Stimulated activated CD4-positive, alpha-beta T cell treated with anti-CD3 and anti-CD28 coated beads, TNF-alpha, amount 100 ng/mL, for 24 hours (primary cell): ENCODE measurements around the gene KIAA1671.

Experiments
- DNase-seq, 3 experiments: peaks; one replicate each; pipeline ENCODE4 v3.0.0-alpha.2; 2020; ENCODE audit warnings: low read depth in 3 of 3

KIAA1671 gene

DNA sequence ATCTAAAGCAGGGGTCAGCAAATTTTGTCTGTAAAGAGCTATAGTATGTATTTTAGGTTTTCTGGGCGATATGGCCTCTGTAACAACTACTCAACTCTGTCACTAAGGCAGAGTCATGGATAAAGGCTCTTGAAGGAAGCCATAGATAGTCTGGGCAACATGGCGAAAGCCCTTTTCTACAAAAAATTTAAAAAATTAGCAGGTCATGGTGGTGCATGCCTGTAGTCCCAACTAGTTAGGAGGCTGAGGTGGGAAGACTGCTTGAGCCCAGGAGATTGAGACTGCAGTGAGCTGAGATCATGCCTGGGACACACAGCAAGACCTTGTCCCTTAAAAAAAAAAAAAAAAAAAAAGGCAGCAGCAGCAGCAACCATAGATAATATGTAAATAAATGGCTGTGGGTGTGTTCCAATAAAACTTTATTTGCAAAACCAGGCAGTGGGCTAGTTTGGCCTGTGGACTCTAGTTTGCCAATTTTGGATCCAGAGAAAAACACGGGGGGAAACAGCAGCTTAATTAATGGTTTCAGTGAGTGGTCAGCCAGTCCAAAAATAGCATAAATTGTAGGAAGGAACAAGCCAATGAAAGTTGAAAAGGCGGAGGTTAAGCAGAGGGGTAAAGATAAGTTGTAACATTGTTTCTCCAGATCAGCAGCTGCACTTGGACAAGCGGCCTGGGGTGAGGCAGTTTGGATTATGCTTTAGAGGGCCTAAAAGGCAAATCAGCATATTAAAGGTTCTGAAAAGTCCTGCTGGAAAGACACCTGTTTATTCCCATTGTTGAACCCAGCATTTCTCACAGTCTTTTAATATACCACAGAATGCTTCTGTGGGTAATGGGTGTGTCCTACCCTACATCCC is 62.6 kb downstream of the KIAA1671 start:
- no peak for DNase-seq

DNA sequence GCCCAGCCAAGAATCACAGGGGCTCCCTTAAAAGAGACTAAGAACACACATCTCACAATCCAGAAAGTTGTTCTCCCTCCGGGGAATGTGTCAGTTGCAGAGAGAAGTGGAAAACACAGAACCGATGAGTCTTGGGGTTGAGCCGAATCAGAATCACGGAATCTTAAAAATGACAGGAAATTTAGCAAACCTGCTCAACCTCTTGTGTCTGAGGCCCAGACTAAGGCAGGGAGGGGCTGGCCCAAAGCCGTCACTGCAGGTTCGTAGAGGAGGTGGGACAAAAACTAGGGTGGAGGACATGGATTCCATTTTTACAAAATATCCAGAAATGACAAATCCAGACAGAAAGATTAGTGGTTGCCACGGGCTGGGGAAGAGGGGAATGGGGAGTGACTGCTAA is 63.8 kb downstream of the KIAA1671 start:
- no peak for DNase-seq

DNA sequence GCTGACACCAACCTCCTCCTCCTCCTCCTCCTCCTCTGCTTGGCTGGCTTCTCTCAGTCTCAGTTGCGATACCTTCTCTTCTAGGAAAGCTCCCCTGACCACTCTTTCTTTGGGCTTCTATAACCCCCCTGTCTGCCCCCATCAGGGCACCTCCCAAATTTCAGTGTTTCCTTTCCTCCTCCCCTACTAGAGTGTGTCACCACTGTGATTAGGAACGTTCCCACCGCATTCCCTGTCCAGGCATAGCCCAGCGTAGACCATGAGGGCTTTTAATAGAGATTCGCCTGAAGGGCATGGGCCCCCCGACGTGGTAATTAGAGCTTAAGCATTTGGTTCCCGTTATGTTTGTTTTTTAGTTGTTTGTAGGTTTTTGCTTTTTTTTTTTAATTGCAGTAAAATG is 65.5 kb downstream of the KIAA1671 start:
- no peak for DNase-seq

DNA sequence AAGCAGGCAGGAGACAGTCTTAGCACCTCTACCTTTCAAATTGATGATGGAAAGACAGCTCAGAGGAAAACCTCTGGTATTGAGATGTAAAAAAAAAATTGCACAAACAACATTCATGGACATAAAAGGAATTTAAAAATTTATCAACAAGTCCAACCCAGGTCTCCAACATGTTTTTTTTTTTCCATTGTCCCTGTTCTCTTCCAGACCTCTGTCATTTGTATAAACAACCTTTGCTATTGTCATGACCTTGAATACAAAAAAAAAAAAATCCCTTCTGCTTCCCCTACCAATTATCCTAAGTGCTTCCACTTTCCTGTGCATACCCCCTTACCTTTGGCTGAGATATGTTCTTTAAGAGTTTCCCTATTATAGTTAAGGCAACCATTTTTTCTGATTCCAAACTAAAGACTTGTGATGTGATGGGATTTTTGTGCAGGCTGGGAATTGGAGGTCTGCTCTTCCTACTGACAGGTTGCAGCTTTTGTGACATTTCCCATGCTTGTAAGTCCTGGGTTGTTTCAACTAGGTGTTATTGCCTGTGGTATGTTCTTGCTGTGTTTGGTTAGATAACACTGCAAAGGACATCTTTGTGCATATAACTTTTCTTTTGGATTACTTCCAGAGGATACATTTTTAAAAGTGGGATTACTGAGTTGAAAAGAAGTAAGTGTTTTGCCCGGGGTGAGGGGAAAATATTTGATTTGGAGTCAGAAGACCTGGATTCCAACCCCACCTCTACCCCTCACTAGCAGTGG is 67.1 kb downstream of the KIAA1671 start:
- no peak for DNase-seq

DNA sequence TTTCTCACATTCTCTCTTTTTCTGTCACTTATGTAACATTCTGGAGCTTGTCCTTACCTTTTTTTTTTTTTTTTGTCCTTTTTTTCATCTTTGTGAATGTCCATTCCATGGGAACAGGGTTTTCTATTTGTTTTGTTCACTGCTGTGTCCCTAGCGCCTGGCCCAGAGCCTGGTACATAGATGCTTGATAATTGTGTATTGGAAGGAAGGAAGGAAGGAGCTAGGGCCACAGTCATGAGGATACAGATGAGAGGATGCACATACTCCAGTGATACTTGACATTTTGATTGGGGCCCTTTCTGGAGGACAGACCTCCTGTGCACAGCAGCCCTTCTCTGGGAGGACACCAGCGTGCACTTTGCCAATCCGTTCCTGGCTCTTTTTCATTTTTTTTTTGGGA is 68.9 kb downstream of the KIAA1671 start:
- DNase-seq = no peak

DNA sequence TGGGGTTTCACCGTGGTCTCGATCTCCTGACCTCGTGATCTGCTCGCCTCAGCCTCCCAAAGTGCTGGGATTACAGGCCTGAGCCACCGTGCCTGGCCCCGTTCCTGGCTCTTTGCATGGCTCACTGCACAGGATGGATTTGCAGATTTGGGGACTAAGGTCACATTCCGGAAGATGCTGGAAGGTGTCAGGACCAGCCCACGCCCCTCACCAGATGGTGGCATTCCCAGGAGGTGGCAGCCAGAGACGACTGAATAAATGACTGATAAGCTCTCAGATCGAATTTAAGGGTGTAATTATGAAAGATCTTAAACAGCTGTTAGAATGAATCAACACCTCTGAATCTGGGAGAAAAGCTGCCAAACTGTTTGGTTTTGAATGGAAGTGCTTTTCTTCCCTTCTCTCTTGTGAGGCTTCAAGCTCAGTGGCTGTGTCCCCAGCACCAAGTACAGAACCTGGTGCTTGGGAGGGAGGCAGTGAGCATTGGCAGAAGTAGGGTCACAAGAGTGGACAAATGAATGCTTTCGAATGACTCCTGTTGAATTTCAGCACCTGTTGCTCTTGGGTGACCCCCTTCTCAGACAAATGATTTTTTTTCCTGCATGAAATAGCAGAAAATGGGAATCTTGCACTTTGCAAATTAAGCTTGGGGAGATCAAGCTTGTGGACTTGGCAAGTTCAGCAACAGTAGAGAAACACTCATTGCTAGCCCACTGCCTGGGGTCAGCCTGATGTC is 69.6 kb downstream of the KIAA1671 start:
- DNase-seq = no peak

DNA sequence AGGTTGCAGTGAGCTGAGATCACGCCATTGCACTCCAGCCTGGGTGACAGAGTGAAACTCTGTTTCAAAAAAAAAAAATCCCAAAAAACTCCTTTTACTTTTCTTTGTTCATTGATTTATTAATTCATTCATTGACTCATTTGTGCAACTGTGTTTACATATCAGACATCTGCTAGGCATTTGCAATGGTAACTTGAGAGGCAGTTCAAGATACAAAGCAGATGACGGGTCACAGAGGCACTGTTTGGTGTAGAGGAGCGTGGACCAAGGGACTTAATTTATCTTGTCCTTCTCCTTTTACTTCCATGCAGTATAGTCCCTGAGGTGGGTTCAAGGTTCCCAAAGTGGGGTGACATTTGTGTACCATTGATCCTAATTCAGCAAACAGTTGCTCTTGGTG is 71.4 kb downstream of the KIAA1671 start:
- DNase-seq = no peak

DNA sequence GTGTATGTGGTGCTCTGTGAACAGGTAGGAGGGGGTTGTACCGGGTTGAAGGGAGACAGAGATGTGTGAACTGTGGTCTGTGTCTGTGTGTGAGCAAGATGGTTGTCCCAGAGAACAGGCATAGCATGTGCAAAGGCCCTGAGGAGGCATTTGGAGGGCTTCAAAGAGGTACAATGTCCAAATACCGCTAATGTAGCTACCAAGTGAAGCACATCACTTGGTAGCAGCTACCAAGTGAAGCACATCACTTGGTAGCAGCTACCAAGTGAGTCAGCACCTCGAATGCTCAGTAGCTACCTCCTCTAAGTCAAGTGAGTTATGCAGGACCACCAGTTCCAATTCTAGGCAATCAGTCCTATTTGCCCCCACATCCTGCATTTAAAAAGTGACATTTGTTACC is 72.4 kb downstream of the KIAA1671 start:
- no peak for DNase-seq

DNA sequence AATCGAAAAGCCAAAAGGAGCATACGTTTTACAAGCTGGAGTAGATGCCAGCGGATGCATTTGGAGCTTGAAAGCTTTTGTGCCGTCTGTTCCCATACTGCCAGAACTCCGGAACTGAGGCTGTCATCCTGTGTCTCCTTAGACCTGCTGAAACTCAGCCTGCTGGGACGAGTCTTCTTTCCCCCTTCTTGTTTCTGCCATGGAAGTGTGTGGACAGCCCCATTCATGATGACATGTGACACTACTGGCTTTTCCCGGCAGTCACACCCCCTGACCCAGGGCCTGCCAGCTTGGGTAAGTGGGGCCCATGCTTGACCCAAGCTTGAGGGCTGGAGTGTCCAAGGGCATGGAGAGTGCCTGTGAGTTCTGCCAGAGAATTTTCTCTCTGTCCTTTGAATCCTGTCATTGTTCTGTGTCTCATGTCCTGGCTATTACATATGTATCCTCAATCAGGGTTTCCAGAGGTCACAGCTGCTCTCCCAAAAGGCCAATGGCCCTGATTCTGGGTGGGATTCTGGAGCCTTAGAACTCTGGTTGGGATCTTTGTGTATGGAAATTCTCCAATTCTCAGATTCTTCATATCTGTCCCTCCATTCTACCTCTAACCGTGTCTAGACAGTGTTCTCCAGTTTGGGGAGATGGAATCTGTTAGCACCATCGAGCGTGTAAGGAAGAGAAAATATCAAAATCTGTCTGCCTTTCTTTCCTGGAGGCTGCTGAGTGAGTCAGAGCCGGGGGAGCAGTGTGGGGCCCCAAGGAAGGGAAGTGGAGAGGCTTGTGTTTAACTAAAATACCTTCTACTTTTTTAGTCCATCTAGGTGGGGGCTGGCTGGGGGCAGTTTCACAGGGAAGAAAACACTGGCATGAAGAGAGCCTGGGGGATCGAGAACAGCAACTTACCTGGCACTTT is 73.2 kb downstream of the KIAA1671 start:
- DNase-seq = no peak

DNA sequence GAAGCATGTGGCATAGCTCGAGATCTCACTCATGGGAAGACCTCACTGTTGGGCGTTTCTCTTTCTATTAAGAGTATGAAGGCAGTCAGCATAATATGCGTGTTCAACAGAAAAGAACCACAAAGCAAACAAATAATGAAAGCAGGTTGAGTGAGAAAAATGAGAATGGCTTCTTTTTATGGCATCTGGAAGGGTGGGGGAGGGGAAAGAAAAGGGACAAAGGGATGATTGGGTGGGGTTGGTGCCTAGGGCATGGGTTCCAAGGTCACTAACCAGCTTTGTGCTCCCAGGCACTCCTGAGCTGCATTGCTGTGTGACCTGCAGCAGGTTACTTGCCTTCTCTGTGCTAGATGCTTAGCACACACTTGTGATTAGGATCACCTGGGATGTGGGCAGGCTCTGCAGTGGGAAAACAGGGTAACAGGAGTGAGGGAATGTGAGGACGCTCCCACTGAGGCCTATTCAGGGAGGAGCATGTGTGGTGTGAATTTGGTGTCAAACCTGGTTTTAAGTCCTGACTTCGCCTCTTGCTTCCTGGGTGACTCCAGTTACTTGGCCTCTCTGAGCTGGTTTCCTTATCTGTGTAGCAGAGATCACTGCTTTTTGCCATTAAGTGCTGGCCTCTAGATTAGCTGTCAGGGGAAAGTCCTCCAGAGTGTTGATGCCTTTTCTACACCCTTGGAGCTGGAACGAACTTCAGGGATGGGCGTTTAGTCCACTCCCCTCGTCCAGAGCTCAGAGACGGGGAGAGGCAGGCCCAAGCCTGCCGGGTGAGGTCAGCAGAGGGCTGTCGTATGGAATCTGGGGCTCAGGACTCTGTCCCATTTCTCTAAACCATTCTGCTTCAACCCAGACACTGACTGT is 74.8 kb downstream of the KIAA1671 start:
- no peak for DNase-seq

DNA sequence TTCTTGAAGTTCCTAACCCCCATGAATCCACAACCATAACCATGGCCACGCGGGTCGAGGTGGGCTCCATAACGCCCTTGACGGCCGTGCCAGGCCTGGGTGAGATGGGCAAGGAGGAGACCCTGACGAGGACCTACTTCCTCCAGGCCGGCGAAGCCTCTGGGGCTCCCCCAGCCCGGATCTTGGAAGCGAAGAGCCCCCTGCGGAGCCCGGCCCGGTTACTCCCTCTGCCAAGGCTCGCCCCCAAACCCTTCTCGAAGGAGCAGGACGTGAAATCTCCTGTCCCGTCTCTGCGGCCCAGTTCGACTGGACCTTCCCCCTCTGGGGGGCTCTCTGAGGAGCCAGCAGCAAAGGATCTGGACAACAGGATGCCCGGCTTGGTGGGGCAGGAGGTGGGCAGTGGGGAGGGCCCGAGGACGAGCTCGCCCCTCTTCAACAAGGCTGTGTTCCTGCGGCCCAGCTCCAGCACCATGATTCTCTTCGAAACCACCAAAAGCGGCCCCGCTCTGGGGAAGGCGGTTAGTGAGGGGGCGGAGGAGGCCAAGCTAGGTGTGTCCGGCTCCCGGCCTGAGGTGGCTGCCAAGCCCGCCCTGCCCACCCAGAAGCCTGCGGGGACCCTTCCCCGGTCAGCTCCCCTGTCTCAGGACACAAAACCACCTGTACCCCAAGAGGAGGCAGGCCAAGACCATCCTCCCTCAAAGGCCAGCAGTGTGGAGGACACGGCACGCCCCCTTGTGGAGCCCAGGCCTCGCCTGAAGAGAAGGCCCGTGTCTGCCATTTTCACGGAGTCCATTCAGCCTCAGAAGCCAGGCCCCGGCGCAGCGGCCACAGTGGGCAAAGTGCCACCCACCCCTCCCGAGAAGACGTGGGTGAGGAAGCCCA is 75.7 kb downstream of the KIAA1671 start:
- no peak for DNase-seq

DNA sequence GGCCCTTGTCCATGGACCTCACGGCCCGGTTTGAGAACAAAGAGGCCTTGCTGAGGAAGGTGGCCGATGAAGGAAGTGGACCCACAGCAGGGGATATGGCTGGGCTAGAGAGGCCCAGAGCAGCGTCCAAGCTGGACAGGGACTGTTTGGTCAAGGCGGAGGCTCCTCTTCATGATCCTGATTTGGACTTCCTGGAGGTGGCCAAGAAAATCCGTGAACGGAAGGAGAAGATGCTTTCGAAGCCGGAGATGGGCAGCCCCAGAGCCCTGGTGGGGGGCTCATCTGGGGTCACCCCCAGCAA is 76.3 kb downstream of the KIAA1671 start:
- no peak for DNase-seq

DNA sequence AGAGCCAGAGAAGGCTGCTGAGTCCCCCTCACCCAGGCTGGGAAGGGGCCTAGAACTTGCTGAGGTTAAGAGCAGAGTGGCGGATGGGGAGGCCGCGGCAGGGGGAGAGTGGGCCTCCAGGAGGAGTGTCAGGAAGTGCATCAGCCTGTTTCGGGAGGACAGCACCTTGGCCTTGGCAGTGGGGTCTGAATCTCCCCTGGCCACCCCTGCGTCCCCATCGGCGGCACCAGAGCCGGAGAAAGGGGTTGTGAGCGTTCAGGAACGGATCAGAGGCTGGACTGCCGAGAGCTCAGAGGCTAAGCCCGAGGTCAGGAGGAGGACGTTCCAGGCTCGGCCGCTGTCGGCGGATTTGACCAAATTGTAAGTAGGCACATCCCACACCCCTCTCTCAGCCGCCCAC is 76.7 kb downstream of the KIAA1671 start:
- DNase-seq = no peak

DNA sequence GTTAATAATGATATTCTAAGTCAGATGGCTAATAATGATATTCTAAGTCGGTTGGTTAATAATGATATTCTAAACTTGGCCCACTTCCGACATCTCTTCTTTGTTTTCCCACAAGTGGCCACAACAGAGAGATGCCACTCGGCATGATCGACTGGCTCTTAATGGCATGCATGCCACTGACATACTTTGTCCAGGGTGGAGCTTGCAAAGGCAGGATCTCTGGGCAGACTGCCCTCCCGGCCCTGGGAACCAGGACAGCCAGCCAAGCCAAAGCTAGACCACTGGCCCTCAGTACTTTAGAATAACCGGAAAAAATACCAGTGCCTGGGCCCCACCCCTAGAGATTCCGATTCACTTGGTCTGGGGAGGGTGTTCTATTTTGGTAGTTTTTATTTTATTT is 78.1 kb downstream of the KIAA1671 start:
- no peak for DNase-seq

DNA sequence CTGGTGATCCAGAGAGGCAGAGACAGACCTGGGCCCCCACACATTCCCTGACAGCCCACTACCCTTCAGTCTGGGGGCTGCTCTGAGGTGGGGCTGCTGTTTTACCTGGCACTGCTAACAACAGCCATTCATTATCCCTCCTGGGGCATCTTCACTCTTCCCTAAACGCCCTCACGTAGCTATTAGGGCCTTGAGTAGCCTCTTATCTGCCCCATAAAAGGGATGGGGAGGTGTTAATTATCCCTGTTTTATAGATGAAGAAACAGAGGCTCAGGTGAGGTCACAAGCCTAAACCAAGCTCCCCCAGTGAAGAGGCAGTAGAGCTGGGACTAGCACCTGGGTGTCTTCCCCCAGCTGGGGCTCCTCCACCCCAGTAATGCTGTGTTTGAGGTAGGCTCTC is 79.5 kb downstream of the KIAA1671 start:
- no peak for DNase-seq

DNA sequence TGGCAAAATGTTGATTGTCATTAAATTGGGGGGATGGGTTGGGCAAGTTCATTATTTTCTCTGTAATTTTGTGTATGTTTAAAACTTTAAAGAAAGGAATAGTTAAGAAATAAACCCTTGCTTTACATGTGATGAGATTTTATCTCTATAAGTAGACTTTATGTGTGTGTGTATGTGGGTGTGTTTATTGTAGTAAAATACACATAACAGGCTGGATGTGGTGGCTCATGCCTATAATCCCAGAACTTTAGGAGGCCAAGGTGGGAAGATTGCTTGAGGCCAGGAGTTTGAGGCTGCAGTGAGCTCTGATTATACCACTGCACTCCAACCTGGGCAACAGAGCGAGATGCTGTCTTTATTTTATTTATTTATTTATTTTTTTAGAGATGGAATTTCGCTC is 83.2 kb downstream of the KIAA1671 start:
- DNase-seq = no peak

DNA sequence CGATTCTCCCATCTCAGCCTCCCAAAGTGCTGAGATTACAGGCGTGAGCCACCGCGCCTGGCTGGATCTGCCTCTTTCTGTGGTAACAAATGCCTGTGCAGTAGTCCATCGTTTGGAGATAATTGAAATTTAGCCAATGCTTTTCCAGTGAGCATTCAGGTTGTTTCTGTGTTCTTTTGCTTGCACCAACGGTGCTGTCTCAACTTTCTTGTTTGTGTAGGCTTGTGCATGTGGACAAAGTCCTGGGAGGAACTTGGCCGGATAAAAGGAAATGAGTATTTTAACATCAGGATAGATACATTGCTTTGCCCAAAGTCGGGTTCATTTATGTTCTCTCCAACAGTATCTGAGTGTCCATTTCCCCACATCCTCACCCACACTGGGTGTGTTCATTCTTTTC is 85.7 kb downstream of the KIAA1671 start:
- DNase-seq = no peak

DNA sequence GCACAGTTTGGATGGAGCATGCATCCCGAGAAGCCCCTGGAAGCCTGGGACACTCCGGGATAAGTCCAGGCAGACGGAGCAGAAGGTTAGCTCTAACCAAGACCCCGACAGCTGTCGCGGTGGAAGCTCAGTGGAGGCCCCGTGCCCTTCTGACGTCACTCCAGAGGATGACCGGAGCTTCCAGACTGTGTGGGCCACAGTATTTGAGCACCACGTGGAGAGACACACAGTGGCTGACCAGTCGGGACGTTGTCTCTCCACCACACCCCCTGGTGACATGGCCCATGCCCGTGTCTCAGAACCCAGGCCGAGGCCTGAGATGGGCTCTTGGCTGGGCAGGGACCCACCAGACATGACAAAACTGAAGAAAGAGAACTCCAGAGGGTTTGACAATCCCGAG is 86.3 kb downstream of the KIAA1671 start:
- no peak for DNase-seq

DNA sequence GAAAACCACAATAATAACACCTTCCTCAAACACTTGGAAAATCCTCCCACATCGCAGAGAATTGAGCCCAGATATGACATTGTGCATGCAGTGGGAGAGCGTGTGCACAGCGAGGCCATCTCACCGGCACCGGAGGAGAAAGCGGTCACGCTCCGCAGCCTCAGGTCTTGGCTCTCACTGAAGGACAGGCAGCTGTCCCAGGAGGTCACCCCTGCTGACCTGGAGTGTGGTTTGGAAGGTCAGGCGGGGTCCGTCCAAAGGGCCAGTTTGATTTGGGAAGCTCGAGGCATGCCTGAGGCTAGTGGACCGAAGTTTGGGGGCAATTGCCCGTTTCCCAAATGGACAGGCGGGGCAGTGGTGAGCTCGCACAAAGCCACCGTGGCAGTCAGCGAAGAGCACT is 86.7 kb downstream of the KIAA1671 start:
- no peak for DNase-seq

DNA sequence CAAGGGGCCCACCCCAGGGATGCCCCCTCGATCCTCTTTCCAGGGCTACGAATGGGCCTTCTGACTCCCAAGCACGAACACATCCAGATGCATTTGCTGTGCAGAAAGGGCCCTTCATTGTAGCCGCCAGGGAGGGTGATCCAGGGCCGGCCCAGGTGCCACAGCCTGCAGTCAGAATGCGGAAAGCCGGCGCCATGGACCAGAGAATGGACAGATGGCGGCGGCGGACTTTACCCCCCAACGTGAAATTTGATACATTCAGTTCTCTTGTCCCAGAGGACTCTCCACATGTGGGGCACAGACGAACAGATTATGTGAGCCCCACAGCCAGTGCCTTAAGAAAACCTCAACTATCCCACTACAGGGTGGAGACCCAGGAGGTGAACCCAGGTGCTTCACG is 87.2 kb downstream of the KIAA1671 start:
- no peak for DNase-seq
